H9 (cell line): ENCODE results near the gene ARHGAP24. TPM values are rescaled to one million over a fixed set of nuclear protein-coding genes. Genes with fewer than 3 reads are reported as not detected.
A peak's percentile ranks its signal among the peaks of the same experiment; 100 is the strongest.

ENCODE experiments used
- DNase-seq: peaks from one replicate; pipeline ENCODE4 v3.0.0-alpha.2; 2017
- H2AFZ ChIP-seq: one replicate; pipeline ENCODE4 v1.6.1; 2013; ENCODE audit warnings: mild to moderate bottlenecking, low read length, control low read depth, moderate library complexity
- H2AK5ac ChIP-seq: 2 replicates; pipeline ENCODE4 v1.6.1; 2013; ENCODE audit warnings: low read length, control low read depth, mixed read lengths; ENCODE audit not compliant: insufficient read length
- H2BK120ac ChIP-seq: one replicate; pipeline ENCODE4 v1.6.1; 2013; ENCODE audit warnings: low read depth, mild to moderate bottlenecking, low read length, control low read depth, inconsistent platforms; ENCODE audit not compliant: poor library complexity, severe bottlenecking
- H2BK12ac ChIP-seq: 2 replicates; pipeline ENCODE4 v1.6.1; 2013; ENCODE audit warnings: low read length, control low read depth, mixed read lengths, low read depth; ENCODE audit not compliant: insufficient read length
- H2BK15ac ChIP-seq: 2 replicates; pipeline ENCODE4 v1.6.1; 2013; ENCODE audit warnings: low read depth, low read length, control low read depth
- H2BK20ac ChIP-seq: one replicate; pipeline ENCODE4 v1.6.1; 2013; ENCODE audit warnings: low read depth, mild to moderate bottlenecking, low read length, control low read depth, inconsistent platforms; ENCODE audit not compliant: poor library complexity, severe bottlenecking
- H2BK5ac ChIP-seq: 2 replicates; pipeline ENCODE4 v1.6.1; 2013; ENCODE audit warnings: low read length, control low read depth, mixed read lengths; ENCODE audit not compliant: insufficient read length
- H3K14ac ChIP-seq: 2 replicates; pipeline ENCODE4 v1.6.1; 2013; ENCODE audit warnings: low read length, control low read depth; ENCODE audit not compliant: insufficient read depth
- H3K18ac ChIP-seq: 2 replicates; pipeline ENCODE4 v1.6.1; 2013; ENCODE audit warnings: low read depth, mild to moderate bottlenecking, mixed read lengths, low read length, control low read depth; ENCODE audit not compliant: insufficient read length
- H3K23ac ChIP-seq: 2 replicates; pipeline ENCODE4 v1.6.1; 2013; ENCODE audit warnings: low read length, control low read depth, mixed read lengths, low read depth; ENCODE audit not compliant: insufficient read length
- H3K23me2 ChIP-seq: 2 replicates; pipeline ENCODE4 v1.6.1; 2013; ENCODE audit warnings: low read depth, mild to moderate bottlenecking, mixed read lengths, low read length, control low read depth; ENCODE audit not compliant: insufficient read length, poor library complexity, severe bottlenecking
- H3K27ac ChIP-seq: 2 replicates; pipeline ENCODE4 v1.5.1; 2013; ENCODE audit warnings: low read length, control low read depth, mixed read lengths, low read depth; ENCODE audit not compliant: insufficient read length
- H3K27me3 ChIP-seq: 2 replicates; pipeline ENCODE4 v1.6.1; 2013; ENCODE audit warnings: low read length, control low read depth, inconsistent platforms; ENCODE audit not compliant: insufficient read depth
- H3K4ac ChIP-seq: 2 replicates; pipeline ENCODE4 v1.6.1; 2013; ENCODE audit warnings: low read depth, mild to moderate bottlenecking, control low read depth, inconsistent platforms, low read length, moderate library complexity
- H3K4me1 ChIP-seq: 2 replicates; pipeline ENCODE4 v1.6.1; 2013; ENCODE audit warnings: low read length, control low read depth, inconsistent platforms; ENCODE audit not compliant: insufficient read depth
- H3K4me2 ChIP-seq: 2 replicates; pipeline ENCODE4 v1.6.1; 2013; ENCODE audit warnings: low read length, control low read depth, mixed read lengths; ENCODE audit not compliant: insufficient read length, insufficient read depth
- H3K56ac ChIP-seq: 2 replicates; pipeline ENCODE4 v1.6.1; 2013; ENCODE audit warnings: low read depth, mild to moderate bottlenecking, mixed read lengths, low read length, control low read depth; ENCODE audit not compliant: insufficient read length
- H3K79me1 ChIP-seq: 2 replicates; pipeline ENCODE4 v1.6.1; 2013; ENCODE audit warnings: low read depth, mild to moderate bottlenecking, moderate library complexity, low read length, control low read depth, inconsistent platforms; ENCODE audit not compliant: insufficient read depth, poor library complexity, severe bottlenecking
- H3K79me2 ChIP-seq: 2 replicates; pipeline ENCODE4 v1.6.1; 2013; ENCODE audit warnings: low read length, control low read depth, inconsistent platforms; ENCODE audit not compliant: insufficient read depth
- H3K9ac ChIP-seq: 2 replicates; pipeline ENCODE4 v1.6.1; 2013; ENCODE audit warnings: low read length, control low read depth, mixed read lengths; ENCODE audit not compliant: insufficient read length; ENCODE audit errors: extremely low read depth
- H3K9me3 ChIP-seq: one replicate; pipeline ENCODE4 v1.6.1; 2013; ENCODE audit warnings: low read depth, low read length, inconsistent platforms; ENCODE audit not compliant: control insufficient read depth
- H3T11ph ChIP-seq: one replicate; pipeline ENCODE4 v1.6.1; 2013; ENCODE audit warnings: mild to moderate bottlenecking, low read length, control low read depth, inconsistent platforms
- H4K20me1 ChIP-seq: one replicate; pipeline ENCODE4 v1.6.1; 2013; ENCODE audit not compliant: control insufficient read depth, insufficient read length, insufficient read depth
- H4K5ac ChIP-seq: 2 replicates; pipeline ENCODE4 v1.6.1; 2013; ENCODE audit warnings: low read depth, mild to moderate bottlenecking, mixed read lengths, low read length, control low read depth; ENCODE audit not compliant: insufficient read length
- H4K8ac ChIP-seq: replicated peaks from 2 replicates; pipeline ENCODE4 v1.6.1; 2013; ENCODE audit warnings: low read length, control low read depth, mixed read lengths, low read depth; ENCODE audit not compliant: insufficient read length
- H4K91ac ChIP-seq: 2 replicates; pipeline ENCODE4 v1.6.1; 2013; ENCODE audit warnings: low read depth, mild to moderate bottlenecking, moderate library complexity, mixed read lengths, low read length, control low read depth; ENCODE audit not compliant: insufficient read length
- H3K27ac Mint-ChIP-seq, 3 experiments: 2 replicates in 2 of 3; 3 replicates in 1 of 3; pipeline ENCODE4 v1.8.0; 2020 to 2021; ENCODE audit warnings: mixed read lengths in 3 of 3, mild to moderate bottlenecking in 1 of 3, moderate library complexity in 1 of 3
- H3K27me3 Mint-ChIP-seq: 2 replicates; pipeline ENCODE4 v1.8.0; 2021; ENCODE audit warnings: low read depth, mild to moderate bottlenecking, moderate library complexity, mixed read lengths
- H3K36me3 Mint-ChIP-seq, 3 experiments: 2 replicates in 2 of 3; 3 replicates in 1 of 3; pipeline ENCODE4 v1.8.0; 2020 to 2021; ENCODE audit warnings: low read depth in 3 of 3, mixed read lengths in 3 of 3; ENCODE audit not compliant: insufficient read depth in 1 of 3
- H3K4me1 Mint-ChIP-seq, 2 experiments: 2 replicates each; pipeline ENCODE4 v1.8.0; 2020; ENCODE audit warnings: mixed read lengths in 2 of 2
- H3K4me3 Mint-ChIP-seq, 2 experiments: 2 replicates in 1 of 2; 3 replicates in 1 of 2; pipeline ENCODE4 v1.8.0; 2020 to 2021; ENCODE audit warnings: mild to moderate bottlenecking in 2 of 2, mixed read lengths in 2 of 2, moderate library complexity in 1 of 2
- H3K9me3 Mint-ChIP-seq, 2 experiments: 2 replicates in 1 of 2; 3 replicates in 1 of 2; pipeline ENCODE4 v1.8.0; 2020; ENCODE audit warnings: mild to moderate bottlenecking in 2 of 2, mixed read lengths in 2 of 2, moderate library complexity in 1 of 2
- CTCF ChIP-seq: fragments of 200-600 bp; sonication (generic); conservative IDR thresholded peaks from 3 replicates; pipeline ENCODE4 v1.8.0; 2021; ENCODE audit warnings: antibody characterized with exemption, mild to moderate bottlenecking
- WGBS: extraction: QIAGEN DNeasy Blood & Tissue Kit; methylation state at CpG from one replicate; pipeline ENCODE4 v1.1.7; 2013; ENCODE audit warnings: missing lambda C conversion rate, low lambda C conversion rate, mixed read lengths; ENCODE audit not compliant: insufficient read length; ENCODE audit errors: extremely low coverage; 5-methylcytosine and 5-hydroxymethylcytosine counted together
- total RNA-seq: library from RNA; stranded (reverse); gene quantifications from 2 replicates; pipeline ENCODE4 v1.2.1, GENCODE V29; 2021

ARHGAP24 gene
- total RNA-seq, 1 experiment from 2014 or later = 0.37 TPM

DNA sequence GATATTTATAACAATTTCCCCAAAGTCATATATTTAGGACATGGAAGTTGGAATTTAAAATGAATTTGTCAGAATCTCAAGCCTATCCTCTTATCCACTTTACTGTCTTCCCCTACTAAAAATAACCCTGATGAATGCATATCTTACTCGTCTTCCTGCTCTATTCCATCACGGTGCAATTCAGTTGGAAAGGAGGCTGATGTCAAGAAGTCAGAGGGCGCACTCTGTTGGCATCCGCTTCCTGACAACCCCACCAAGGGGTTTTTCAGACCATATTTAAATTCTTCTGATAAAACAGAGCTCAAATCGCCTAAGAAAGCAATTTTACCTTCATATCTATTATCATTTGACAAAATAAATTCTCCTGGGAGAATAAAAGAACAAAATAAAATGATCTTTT lies 233.5 kb downstream of the ARHGAP24 start:
- TF ChIP-seq CTCF = peak; percentile 34; the same call in 1 of the 3 replicates
- Histone ChIP-seq H3K27me3 (no peaks in the 10 kb centered on the region), H4K20me1 (no peaks in the 10 kb centered on the region), H2AFZ (no peak overlapping the region), H4K5ac (no peak overlapping the region), H2BK12ac (no peak overlapping the region), H3K79me2 (no peaks in the 10 kb centered on the region), H4K91ac (no peak overlapping the region), H3K4me1 (no peaks in the 10 kb centered on the region), H3K14ac (no peak overlapping the region), H3K23ac (no peak overlapping the region), H2BK120ac (no peak overlapping the region), H3K56ac (no peak overlapping the region), H3K18ac (no peak overlapping the region), H3K4ac (no peak overlapping the region), H3K9me3 (no peaks in the 10 kb centered on the region), H3T11ph (no peak overlapping the region), H3K4me2 (no peak overlapping the region), H2BK20ac (no peak overlapping the region), H3K27ac (no peak overlapping the region), H2AK5ac (no peak overlapping the region), H2BK5ac (no peak overlapping the region), H3K9ac (no peak overlapping the region), H3K23me2 (no peaks in the 10 kb centered on the region), H4K8ac (no peak overlapping the region), H2BK15ac (no peak overlapping the region), H3K79me1 (no peaks in the 10 kb centered on the region)
- Mint-ChIP-seq H3K9me3 (no peaks in the 10 kb centered on the region), H3K4me1 (no peaks in the 10 kb centered on the region), H3K27ac (peak overlapping the region in 1 of 3 experiments; percentile 55; a peak in 1 of 7 replicates), H3K36me3 (no peaks in the 10 kb centered on the region), H3K4me3 (no peak overlapping the region), H3K27me3 (no peaks in the 10 kb centered on the region)
- no CpG with 5 or more reads among the region's 5 CpGs for WGBS
- DNase-seq = no peak
